Measurements from ENCODE around the gene USP20. TPM values are rescaled to one million over a fixed set of nuclear protein-coding genes. Genes with fewer than 3 reads are reported as not detected.

The USP20 gene
- total RNA-seq, 1 donor from 2014 or later, result 52.3 TPM

DNA sequence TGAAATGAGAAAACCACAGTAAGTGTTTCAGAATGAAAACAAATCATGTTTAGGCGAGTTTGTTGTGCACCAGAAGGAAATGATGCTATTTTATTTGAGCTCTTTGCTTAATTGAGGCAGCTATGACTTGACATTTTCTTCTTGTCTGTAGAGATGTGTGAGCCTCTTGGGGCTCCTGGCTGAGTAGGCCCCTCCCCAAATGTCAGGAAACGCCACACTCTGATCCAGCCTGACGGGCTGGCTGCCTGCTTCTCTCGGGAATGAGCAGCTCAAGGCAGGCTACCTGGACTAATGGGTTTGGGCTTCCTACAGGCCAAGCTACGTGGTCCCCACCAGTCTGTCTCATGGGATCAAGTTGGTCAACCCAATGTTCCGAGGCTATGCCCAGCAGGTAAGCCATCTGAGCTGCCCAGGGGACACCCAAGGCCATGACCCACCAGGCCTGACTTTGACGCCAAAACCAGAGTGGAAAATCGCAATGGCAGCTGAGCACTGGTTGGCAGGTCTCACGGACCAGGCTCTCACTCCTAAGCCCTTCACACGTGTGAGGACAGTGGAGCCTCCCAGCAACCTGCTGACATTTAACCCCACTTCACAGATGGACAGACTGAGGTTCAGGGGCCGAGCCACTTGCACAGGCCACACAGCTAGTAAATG is 29.9 kb downstream of the USP20 start:
- H3K27me3 Mint-ChIP-seq (ENCODE audit: low read depth), result no peaks in the 10 kb centered on the region
- intact Hi-C loops (cut with micrococcal nuclease), result loop anchor here (5.0 kb wide), 1 partner anchor 38 kb away; no protein-coding TSS in a partner anchor
- peaks cover 59% of the 10 kb centered on the region for H3K36me3 Mint-ChIP-seq (ENCODE audit: low read depth)
- no peaks in the 10 kb centered on the region for H3K9me3 Mint-ChIP-seq
- DNase-seq (ENCODE audit: low spot score), result no peak
- peak overlapping the region; percentile 91 for H3K27ac Mint-ChIP-seq
- H3K4me1 Mint-ChIP-seq (ENCODE audit: low read depth), result peaks cover 77% of the 10 kb centered on the region
- peak overlapping the region; percentile 51 for H3K4me3 Mint-ChIP-seq (ENCODE audit: low read depth)

DNA sequence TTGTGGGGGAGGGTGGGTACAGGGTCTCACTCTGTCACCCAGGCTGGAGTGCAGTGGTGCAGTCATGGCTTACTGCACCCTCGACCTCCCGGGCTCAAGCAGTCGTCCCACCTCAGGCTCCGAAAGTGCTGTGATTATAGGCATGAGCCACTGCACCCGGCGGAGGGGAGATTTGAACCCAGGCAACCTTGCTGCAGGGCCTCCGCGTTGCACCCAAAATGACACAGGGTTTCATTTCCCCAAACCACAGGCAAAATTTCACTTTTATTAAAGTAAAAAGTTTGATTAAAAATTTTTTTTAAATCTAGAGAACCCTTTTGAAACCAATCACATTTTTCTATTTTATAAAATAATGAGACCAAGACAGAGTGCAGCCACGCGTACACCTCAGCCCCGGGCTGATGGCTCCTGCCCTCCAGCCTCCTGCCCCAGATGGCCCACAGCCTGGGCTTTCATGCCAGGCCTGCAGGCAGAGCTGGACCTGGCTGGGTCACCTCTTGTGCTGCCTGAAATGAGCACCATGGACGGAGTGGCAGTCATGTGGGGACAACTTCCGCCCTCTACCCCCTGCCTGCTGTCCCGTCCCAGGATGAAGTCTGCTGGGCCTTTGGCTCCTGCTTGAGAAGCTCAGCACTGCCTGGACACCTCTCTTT is 30.5 kb downstream of the USP20 start:
- H3K36me3 Mint-ChIP-seq (ENCODE audit: low read depth), result peaks cover 59% of the 10 kb centered on the region
- H3K4me1 Mint-ChIP-seq (ENCODE audit: low read depth), result peaks cover 79% of the 10 kb centered on the region
- no peak overlapping the region for H3K4me3 Mint-ChIP-seq (ENCODE audit: low read depth)

DNA sequence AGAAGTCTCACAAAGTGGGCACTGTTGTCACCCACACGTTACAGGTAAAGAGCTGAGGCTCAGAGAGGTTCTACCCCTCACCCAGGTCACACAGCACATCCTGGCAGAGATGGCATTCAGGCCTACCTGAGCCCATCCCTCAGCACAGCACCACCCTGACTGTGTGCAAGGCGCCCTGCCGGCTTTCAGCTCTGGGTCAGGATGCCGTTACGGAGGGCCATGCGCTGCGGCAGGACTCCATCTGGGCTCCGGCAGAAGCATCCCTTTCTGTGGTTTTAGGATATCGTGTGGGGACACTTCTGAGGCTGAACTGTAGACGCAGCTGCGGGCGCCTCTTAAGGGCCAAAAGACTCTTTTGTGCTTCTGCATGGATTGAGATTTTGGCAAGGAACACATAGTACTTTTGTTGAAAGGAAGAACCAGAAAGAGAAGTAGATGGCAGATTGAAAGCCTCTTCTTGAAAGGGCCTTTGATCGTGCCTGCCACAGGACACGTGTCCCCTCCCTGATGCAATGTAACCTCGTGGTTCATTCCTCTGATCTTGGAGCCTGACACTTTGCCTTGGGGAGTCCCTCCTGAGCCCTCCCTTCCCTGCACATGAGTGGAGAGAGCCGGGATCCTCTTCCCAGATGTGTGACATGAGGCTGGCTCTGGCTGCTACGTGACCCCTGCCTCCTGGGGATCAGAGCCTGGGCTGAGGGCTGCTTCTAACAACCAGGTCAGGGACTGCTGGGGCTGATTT is 31.3 kb downstream of the USP20 start:
- Mint-ChIP-seq H3K27ac (peak overlapping the region; percentile 89), H3K9me3 (no peaks in the 10 kb centered on the region), H3K4me3 (ENCODE audit: low read depth) (peak overlapping the region; percentile 39), H3K4me1 (ENCODE audit: low read depth) (peaks cover 74% of the 10 kb centered on the region), H3K36me3 (ENCODE audit: low read depth) (peaks cover 59% of the 10 kb centered on the region), H3K27me3 (ENCODE audit: low read depth) (no peaks in the 10 kb centered on the region)
- intact Hi-C loops (cut with micrococcal nuclease), result no loop called here
- DNase-seq (ENCODE audit: low spot score), result no peak

More for the DNA sequence above, 30.5 kb downstream of the USP20 start:
- intact Hi-C loops (cut with micrococcal nuclease), result no loop called here
- no peaks in the 10 kb centered on the region for H3K27me3 Mint-ChIP-seq (ENCODE audit: low read depth)
- no peaks in the 10 kb centered on the region for H3K9me3 Mint-ChIP-seq
- no peak for DNase-seq (ENCODE audit: low spot score)
- H3K27ac Mint-ChIP-seq, result peak overlapping the region; percentile 91

DNA sequence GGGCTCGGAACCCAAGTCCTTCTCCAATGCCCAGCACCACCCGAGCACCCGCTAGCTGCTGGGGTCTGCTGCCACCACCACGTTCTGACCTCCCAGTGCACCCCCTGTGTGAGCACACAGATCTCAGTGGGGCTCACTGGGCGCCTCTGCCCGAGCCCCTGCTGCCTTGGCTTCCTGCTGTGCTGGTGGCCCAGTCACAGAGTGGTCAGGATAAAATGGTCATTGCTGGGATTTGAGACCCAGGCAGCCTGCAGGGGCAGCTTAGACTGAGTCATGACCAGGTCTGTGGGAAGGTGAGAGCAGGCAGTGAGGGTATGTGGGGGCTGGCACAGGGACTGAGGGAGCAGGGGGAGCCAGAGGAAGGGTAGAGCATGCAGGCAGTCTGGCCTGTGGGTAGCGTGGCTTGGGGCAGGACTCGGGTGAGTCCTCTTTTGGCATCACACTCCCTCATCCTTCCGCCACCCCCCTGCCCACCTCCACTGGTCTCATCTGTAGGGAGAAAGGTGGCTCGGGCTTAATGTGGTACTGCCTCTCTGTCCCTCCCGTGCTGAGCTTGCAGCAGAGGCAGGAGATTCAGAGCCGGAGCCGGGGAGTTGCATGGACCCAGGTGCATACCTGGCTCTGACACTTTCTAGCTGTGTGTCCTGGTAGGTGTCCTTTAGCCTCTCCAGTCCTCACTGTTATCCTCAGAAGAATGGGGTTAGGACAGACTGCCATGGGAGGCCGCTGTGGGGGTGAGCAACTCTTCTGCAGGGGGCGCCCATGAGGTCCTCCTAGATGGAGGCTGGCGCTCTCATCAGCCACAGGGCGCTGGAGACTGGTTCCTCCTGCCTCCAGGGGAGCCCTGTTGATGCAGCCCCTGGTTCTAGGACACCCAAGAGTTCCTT is 32.1 kb downstream of the USP20 start:
- Mint-ChIP-seq H3K9me3 (no peaks in the 10 kb centered on the region), H3K36me3 (ENCODE audit: low read depth) (peaks cover 58% of the 10 kb centered on the region), H3K27me3 (ENCODE audit: low read depth) (no peaks in the 10 kb centered on the region), H3K27ac (peak overlapping the region; percentile 89), H3K4me1 (ENCODE audit: low read depth) (peaks cover 67% of the 10 kb centered on the region), H3K4me3 (ENCODE audit: low read depth) (no peak overlapping the region)
- intact Hi-C loops (cut with micrococcal nuclease), result no loop called here
- DNase-seq (ENCODE audit: low spot score), result no peak

DNA sequence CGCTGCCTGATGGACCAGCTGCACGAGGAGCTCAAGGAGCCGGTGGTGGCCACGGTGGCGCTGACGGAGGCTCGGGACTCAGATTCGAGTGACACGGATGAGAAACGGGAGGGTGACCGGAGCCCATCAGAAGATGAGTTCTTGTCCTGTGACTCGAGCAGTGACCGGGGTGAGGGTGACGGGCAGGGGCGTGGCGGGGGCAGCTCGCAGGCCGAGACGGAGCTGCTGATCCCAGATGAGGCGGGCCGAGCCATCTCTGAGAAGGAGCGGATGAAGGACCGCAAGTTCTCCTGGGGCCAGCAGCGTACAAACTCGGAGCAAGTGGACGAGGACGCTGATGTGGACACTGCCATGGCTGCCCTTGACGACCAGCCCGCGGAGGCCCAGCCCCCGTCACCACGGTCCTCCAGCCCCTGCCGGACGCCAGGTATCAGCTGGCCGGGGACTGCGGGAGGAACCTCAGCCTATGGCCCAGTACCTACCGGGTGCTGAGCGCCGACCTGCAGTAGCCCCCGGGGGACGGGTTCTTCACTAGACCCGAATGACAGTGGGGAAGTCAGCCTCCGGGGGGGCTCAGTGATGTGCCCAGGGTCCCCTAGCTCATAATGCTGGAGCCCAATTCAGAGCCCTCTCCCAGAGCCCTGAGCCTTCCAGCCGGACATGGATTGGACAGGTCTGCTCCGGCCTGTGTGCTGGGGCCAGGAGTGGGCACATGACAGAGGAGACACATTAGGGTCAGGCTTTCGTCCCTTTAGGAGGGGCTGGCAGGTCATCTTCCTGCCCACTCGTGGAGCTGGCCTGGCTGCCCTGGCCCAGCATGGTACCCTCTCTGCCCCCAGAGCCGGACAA is 33.0 kb downstream of the USP20 start:
- peaks cover 60% of the 10 kb centered on the region for H3K4me1 Mint-ChIP-seq (ENCODE audit: low read depth)
- intact Hi-C loops (cut with micrococcal nuclease), result no loop called here
- DNase-seq (ENCODE audit: low spot score), result no peak
- H3K9me3 Mint-ChIP-seq, result no peaks in the 10 kb centered on the region
- H3K4me3 Mint-ChIP-seq (ENCODE audit: low read depth), result peak overlapping the region; percentile 21
- peak overlapping the region; percentile 89 for H3K27ac Mint-ChIP-seq
- H3K27me3 Mint-ChIP-seq (ENCODE audit: low read depth), result no peaks in the 10 kb centered on the region
- H3K36me3 Mint-ChIP-seq (ENCODE audit: low read depth), result peaks cover 60% of the 10 kb centered on the region

DNA sequence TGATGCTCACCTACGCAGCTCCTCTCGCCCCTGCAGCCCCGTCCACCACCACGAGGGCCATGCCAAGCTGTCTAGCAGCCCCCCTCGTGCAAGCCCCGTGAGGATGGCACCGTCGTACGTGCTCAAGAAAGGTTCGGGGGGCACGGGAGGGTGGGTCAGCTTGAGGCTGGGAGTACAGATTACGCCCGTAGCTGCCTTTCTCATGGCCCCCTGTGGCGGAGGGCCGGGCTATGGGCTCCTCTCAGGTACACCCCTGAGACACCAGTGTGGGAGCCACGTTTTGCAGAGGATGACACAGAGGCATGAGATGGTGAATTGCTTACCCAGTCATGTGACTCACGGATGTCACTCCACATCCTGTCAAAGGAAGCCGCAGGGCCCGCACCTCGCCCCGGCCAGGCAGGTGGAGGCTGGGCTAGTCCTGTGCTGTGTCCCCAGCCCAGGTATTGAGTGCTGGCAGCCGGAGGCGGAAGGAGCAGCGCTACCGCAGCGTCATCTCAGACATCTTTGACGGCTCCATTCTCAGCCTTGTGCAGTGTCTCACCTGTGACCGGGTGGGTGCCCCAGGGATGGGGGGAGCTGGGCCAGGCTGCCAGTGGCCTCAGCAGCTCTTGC is 33.7 kb downstream of the USP20 start:
- Mint-ChIP-seq H3K27me3 (ENCODE audit: low read depth) (no peaks in the 10 kb centered on the region), H3K9me3 (no peaks in the 10 kb centered on the region), H3K27ac (peak overlapping the region; percentile 81), H3K4me1 (ENCODE audit: low read depth) (peaks cover 55% of the 10 kb centered on the region), H3K4me3 (ENCODE audit: low read depth) (peak overlapping the region; percentile 39), H3K36me3 (ENCODE audit: low read depth) (peaks cover 58% of the 10 kb centered on the region)
- peak; percentile 87 for DNase-seq (ENCODE audit: low spot score)
- intact Hi-C loops (cut with micrococcal nuclease), result no loop called here

DNA sequence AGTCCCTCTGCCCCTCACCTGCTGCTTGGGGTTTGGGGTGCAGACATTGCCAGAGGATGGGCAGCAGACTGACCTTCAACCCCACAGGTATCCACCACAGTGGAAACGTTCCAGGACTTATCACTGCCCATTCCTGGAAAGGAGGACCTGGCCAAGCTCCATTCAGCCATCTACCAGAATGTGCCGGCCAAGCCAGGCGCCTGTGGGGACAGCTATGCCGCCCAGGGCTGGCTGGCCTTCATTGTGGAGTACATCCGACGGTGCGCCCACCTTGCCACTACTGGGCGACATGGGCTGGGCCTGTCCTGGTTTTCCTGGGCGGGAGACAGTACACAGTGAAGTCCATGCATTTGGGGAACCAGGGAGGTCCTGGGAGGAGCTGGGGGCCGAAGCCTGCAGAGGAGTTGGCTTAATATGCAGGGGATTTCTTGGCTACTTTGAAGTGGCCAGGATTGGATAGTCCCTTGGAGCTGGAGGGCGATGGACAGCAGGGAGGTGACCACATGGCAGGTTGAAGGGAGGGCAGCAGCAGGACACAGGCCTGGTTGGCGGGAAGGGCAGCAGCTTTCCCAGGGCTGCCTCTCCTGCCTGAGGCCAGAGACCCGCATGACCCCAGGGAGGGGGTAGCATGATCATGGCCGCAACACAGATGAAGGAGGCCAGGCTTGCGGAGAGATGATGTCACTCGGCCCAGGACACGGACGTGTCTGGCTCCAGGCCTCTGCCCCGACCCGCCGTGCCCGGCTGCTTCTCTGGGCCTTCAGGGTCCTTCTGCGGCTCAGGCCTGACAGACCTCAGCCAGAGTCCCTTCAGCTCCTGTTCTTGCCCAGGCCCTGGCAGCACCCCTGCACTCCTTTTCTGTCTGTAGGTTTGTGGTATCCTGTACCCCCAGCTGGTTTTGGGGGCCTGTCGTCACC is 34.6 kb downstream of the USP20 start:
- H3K27me3 Mint-ChIP-seq (ENCODE audit: low read depth), result no peaks in the 10 kb centered on the region
- no peaks in the 10 kb centered on the region for H3K9me3 Mint-ChIP-seq
- peaks cover 61% of the 10 kb centered on the region for H3K36me3 Mint-ChIP-seq (ENCODE audit: low read depth)
- intact Hi-C loops (cut with micrococcal nuclease), result no loop called here
- peaks cover 52% of the 10 kb centered on the region for H3K4me1 Mint-ChIP-seq (ENCODE audit: low read depth)
- H3K27ac Mint-ChIP-seq, result peak overlapping the region; percentile 81
- H3K4me3 Mint-ChIP-seq (ENCODE audit: low read depth), result peak overlapping the region; percentile 39
- no peak for DNase-seq (ENCODE audit: low spot score)

DNA sequence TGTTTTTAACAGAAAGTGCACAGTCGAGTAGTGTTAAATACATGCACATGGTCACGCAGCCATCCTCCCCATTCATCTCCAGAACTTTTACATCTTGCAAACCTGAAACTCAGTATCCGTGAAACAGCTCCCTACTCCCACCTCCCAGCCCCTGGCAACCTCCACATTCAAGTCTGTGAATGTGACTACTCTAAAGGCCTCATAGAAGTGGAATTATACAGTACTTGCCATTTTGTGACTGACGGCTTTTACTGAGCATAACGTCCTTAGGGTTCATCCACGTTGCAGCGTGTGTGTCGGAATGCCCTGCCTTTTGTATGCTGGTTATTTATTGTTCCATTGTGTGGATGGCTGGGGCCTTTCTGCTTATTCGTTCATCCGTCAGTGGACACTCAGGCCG is 35.8 kb downstream of the USP20 start:
- Mint-ChIP-seq H3K4me1 (ENCODE audit: low read depth) (peaks cover 42% of the 10 kb centered on the region), H3K4me3 (ENCODE audit: low read depth) (peak overlapping the region; percentile 37), H3K27me3 (ENCODE audit: low read depth) (no peaks in the 10 kb centered on the region), H3K36me3 (ENCODE audit: low read depth) (peaks cover 60% of the 10 kb centered on the region), H3K27ac (peak overlapping the region; percentile 78), H3K9me3 (no peaks in the 10 kb centered on the region)
- intact Hi-C loops (cut with micrococcal nuclease), result no loop called here
- no peak for DNase-seq (ENCODE audit: low spot score)

DNA sequence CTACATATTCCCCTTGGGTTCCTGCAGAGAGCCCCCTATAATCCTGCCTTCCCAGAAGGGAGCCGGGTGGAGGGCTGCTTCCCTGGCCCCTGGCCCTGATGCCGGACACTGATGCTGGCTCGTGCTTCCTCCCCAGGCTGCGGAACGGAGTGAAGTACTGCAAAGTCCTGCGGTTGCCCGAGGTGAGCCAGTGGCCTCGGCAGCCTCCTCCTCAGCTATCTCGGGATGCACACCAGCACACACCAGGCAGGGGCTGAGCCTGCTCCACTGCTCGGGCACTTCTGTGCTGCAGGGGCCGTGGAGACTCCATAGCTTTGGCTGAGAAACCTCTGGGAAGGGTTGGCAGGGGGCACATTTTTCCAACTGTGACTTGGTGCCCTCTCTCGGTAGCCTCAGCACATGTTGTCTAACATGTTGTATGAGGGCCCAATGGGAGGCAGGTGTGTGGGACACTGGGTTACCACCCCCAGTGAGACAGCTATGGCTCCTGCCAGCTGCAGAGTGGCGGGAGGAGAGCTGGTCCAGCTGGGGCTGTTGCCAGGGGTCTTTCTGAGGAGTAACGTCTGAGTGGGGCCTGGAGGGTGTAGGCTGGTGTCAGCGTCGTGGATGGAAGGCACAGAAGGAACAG is 38.4 kb downstream of the USP20 start:
- Mint-ChIP-seq H3K27ac (peak overlapping the region; percentile 12), H3K4me3 (ENCODE audit: low read depth) (no peak overlapping the region), H3K9me3 (no peaks in the 10 kb centered on the region), H3K27me3 (ENCODE audit: low read depth) (no peaks in the 10 kb centered on the region), H3K4me1 (ENCODE audit: low read depth) (peaks cover 20% of the 10 kb centered on the region), H3K36me3 (ENCODE audit: low read depth) (peaks cover 62% of the 10 kb centered on the region)
- DNase-seq (ENCODE audit: low spot score), result no peak
- intact Hi-C loops (cut with micrococcal nuclease), result no loop called here

DNA sequence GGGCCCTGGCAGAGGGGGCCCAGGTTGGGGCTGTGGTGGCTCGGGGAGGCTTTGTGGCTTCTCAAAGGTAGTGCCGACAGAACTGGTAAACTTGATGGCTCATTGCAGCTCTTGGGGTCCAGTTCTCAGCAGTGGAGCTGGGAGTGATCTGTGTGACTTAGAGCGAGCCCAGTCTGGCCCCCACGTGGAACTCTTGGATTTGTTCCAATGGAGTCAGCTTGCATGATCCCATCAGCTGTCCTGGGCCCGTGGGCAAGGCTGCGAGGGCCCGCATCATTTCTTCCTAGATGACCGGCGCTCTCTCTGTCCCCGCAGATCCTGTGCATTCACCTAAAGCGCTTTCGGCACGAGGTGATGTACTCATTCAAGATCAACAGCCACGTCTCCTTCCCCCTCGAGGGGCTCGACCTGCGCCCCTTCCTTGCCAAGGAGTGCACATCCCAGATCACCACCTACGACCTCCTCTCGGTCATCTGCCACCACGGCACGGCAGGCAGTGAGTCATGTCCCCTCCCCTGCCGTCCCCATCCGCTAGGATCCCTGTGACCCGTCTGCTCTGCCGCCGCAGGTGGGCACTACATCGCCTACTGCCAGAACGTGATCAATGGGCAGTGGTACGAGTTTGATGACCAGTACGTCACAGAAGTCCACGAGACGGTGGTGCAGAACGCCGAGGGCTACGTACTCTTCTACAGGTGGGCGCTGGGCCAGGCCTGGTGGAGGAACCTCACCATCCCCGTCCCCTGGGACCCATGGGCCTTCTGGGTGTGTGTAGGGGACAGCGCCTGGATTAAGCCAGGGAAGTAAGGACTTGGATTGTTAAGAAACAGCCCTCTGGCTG is 39.2 kb downstream of the USP20 start:
- no peak overlapping the region for H3K27ac Mint-ChIP-seq
- DNase-seq (ENCODE audit: low spot score), result no peak

More for the DNA sequence above, 39.2 kb downstream of the USP20 start:
- H3K9me3 Mint-ChIP-seq, result no peaks in the 10 kb centered on the region
- peaks cover 14% of the 10 kb centered on the region for H3K4me1 Mint-ChIP-seq (ENCODE audit: low read depth)
- intact Hi-C loops (cut with micrococcal nuclease), result no loop called here
- peaks cover 64% of the 10 kb centered on the region for H3K36me3 Mint-ChIP-seq (ENCODE audit: low read depth)
- H3K4me3 Mint-ChIP-seq (ENCODE audit: low read depth), result no peak overlapping the region
- H3K27me3 Mint-ChIP-seq (ENCODE audit: low read depth), result no peaks in the 10 kb centered on the region

Data from activated T-helper 2 cell treated with anti-CD3 and anti-CD28 coated beads, Interferon-gamma antibody, Interleukin-2, Interleukin-4, amounts not matched to agents 10 μg/mL and 5 μg/mL and 100 μg/mL, durations not matched to agents 14 hours and 24 hours and 36 hours (primary cell).